Ovary (tissue), 3 donors: Measurements from ENCODE around the gene PPARD.

ENCODE experiments used
- POLR2A ChIP-seq: fragments of 450-650 bp; IDR thresholded peaks from one replicate; pipeline ENCODE4 v1.6.1; 2017; ENCODE audit warnings: antibody characterized with exemption, mild to moderate bottlenecking, moderate library complexity
- TF ChIP-seq, protein P1 (sequence below), 3 donors: fragments of 450-650 bp in 2 of 3; fragments of 200-600 bp in 1 of 3; IDR thresholded peaks; one replicate each; pipeline versions ENCODE4 v1.5.1 to v1.8.0; 2016 to 2022; ENCODE audit warnings: antibody characterized with exemption in 3 of 3, mild to moderate bottlenecking in 1 of 3
- donor health status: DM: no; HTN: no; CAD: no.

DNA sequence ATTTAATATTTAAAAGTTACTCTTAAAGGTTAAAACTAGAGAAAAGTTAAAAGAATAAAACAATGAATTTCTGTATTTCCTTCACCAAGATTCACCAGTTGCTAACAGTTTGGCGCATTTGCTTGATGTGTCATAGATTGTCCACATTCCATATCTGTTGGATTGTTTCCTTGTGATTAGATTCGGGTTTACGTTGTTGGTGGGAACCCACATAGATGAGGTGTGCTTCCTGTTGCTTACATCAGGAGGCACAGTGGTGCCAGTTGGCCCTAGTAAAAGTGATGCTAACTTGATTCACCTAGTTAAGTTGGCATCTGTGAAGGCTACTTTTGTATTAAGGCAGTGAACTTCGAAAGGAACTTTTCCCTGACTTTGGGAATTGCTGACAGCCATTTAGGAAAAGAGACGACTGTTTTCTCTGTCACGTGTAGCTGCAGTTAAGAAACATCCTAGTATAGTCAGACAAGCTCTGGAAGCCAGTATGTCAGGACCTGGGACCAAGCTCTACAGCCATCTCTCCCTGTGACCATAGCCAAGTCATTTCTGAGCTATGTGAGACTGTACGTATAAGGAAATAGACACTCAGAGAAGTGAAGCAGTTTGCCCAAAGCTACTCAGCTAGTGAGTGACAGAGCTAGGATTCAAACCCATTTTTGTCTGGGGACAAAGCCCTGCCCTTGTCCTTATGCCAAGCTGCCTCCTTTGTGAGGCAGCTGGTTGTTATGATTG lies 49.0 kb downstream of the PPARD start:
- TF ChIP-seq, protein P1, sequence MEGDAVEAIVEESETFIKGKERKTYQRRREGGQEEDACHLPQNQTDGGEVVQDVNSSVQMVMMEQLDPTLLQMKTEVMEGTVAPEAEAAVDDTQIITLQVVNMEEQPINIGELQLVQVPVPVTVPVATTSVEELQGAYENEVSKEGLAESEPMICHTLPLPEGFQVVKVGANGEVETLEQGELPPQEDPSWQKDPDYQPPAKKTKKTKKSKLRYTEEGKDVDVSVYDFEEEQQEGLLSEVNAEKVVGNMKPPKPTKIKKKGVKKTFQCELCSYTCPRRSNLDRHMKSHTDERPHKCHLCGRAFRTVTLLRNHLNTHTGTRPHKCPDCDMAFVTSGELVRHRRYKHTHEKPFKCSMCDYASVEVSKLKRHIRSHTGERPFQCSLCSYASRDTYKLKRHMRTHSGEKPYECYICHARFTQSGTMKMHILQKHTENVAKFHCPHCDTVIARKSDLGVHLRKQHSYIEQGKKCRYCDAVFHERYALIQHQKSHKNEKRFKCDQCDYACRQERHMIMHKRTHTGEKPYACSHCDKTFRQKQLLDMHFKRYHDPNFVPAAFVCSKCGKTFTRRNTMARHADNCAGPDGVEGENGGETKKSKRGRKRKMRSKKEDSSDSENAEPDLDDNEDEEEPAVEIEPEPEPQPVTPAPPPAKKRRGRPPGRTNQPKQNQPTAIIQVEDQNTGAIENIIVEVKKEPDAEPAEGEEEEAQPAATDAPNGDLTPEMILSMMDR (IDR thresholded peaks at IDR 0.05) = no peak
- no peak for TF ChIP-seq POLR2A
